Erythroblast (primary cell): Measurements from ENCODE around the gene ETS1.

Experiments
- GATA1 ChIP-seq: IDR thresholded peaks from 2 replicates; pipeline ENCODE4 v1.6.1; 2011; ENCODE audit warnings: low read depth, mild to moderate bottlenecking, control low read depth, low read length, moderate library complexity
- POLR2A ChIP-seq: IDR thresholded peaks from 2 replicates; pipeline ENCODE4 v1.6.1; 2011; ENCODE audit warnings: mild to moderate bottlenecking, low read length

GRCh38 chr11:128497776-128498095, 89.6 kb downstream of the ETS1 start:
- TF ChIP-seq POLR2A: no peak
- no peak for TF ChIP-seq GATA1
